HG03460 (cell line): ENCODE results near the gene CPTP.
A peak's percentile ranks its signal among the peaks of the same experiment; 100 is the strongest.

Source experiments
- ATAC-seq: cut with Tn5 transposase; IDR thresholded peaks from one replicate; pipeline ENCODE4 v1.9.1; 2021; ENCODE audit not compliant: unreplicated experiment

CPTP gene

GRCh38 chr1:1324524-1325287, at the start of gene CPTP, which contains the start of gene INTS11:
Gene CPTP, plus strand, starts transcription at chr1:1324802. Its CDS starts 2,109 bp downstream, at chr1:1326911.
Gene INTS11, minus strand, starts transcription at chr1:1324660. Its CDS starts 52 bp downstream, at chr1:1324608.
- ATAC-seq: peak; percentile 70

- no peak for ATAC-seq
Measured at GRCh38 chr1:1274931-1275431, 49.6 kb upstream of the CPTP start.

- ATAC-seq: no peak
Measured at GRCh38 chr1:1275836-1276235, 48.8 kb upstream of the CPTP start.

- no peak for ATAC-seq
Measured at GRCh38 chr1:1278620-1279019, 46.0 kb upstream of the CPTP start.

DNA sequence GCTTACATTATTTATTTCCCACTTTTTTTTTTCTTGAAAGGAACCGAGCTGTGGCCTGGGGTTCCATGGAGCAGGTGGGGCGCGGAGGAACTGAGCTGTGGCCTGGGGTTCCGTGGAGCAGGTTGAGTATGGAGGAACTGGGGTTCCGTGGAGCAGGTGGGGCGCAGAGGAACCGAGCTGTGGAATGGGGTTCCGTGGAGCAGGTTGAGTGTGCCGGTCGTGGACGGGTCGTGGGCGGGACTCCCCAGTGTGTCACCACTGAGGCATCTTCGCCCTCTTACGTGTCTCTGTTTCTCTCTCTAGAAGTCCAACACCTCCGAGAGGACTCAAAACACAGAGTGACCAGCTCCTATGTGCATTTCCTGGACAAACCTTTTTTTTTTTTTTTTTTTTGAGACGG, 45.6 kb upstream of the CPTP start:
- no peak for ATAC-seq

GRCh38 chr1:1280782-1281481, 43.7 kb upstream of the CPTP start:
- no peak for ATAC-seq

DNA sequence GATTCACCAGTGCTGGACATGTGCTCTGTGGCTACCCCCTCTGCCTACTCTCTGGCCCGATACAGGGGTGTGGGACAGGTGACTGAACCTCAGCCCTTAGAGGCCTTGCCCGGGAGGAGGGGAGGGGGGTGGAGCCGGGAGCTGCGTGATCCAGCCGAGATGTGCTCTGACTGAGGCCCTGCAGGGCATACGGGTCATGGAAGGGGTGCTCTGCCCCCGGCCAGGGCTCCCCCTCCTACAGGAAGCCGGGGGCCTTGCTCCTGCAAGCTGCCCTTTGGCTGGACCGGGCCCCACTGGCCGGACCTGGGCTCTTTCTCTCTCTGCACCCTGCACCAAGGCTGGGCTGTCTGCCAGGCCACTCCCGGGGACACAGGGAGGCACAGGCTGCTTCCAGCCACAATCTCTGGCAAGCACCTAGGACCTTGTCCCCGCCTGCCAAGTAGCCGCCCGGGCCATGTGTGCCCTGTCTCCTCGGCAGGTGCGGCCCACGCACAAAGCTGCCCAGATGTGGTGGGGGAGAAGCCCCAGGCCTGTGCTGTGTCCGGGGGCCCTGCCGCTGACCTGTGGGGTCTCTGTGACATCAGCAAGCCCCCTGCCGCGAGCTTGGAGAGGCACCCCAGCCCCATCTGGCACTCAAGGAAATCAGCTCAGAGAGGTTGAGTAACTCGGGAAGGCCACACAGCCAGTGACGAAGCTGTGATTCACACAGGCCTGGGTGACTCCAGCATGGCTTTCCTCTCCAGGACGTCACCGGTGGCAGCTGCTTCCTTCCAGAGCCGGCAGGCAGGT, 42.9 kb upstream of the CPTP start:
- no peak for ATAC-seq

DNA sequence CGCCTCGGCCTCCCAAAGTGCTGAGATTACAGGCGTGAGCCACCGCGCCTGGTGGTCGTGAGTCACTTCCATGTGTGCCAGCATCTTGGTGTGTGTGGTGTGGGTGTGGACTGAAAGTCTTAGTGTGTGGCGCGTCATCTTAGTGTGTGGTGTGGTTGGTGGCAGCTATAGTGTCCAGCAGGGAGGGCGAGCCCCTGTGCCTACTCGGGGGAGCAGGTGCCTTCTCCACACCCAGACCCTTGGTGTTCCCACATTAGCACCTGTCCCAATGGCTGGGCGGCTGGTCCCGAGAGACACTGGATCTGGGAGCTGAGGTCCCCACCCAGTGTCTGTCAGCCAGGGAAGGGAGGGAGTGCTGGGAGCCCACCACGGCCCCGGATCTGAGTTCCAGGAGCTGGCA, 41.6 kb upstream of the CPTP start:
- ATAC-seq: no peak

GRCh38 chr1:1283821-1284220, 40.8 kb upstream of the CPTP start:
- ATAC-seq: no peak

- ATAC-seq: no peak
Measured at GRCh38 chr1:1284221-1285101, 40.1 kb upstream of the CPTP start.

DNA sequence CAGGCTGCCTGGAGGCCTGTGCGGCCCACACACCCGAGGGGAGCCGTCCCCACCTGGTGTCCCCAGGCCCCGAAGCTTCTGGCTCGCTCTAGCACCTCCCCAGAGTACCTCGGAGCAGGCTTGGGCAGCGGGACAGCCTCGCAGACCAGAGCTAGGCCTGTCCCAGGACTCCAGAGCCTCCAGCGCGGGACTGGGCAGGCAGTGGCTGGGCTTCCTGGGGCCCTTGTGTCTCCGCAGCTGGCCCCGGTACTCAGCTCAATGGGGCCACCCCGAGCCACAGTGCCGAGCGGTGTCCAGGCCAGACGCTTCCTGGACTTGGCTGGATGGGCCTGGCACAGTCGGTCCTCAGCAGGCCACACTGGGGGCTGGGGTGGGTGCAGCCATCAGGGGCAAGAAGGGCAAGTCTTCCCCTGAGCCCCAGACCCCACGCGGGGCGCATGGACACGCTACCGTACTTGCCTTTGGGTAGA, 39.5 kb upstream of the CPTP start:
- no peak for ATAC-seq

- no peak for ATAC-seq
Measured at GRCh38 chr1:1285611-1286311, 38.8 kb upstream of the CPTP start.

- no peak for ATAC-seq
Measured at GRCh38 chr1:1286313-1287261, 38.0 kb upstream of the CPTP start.

DNA sequence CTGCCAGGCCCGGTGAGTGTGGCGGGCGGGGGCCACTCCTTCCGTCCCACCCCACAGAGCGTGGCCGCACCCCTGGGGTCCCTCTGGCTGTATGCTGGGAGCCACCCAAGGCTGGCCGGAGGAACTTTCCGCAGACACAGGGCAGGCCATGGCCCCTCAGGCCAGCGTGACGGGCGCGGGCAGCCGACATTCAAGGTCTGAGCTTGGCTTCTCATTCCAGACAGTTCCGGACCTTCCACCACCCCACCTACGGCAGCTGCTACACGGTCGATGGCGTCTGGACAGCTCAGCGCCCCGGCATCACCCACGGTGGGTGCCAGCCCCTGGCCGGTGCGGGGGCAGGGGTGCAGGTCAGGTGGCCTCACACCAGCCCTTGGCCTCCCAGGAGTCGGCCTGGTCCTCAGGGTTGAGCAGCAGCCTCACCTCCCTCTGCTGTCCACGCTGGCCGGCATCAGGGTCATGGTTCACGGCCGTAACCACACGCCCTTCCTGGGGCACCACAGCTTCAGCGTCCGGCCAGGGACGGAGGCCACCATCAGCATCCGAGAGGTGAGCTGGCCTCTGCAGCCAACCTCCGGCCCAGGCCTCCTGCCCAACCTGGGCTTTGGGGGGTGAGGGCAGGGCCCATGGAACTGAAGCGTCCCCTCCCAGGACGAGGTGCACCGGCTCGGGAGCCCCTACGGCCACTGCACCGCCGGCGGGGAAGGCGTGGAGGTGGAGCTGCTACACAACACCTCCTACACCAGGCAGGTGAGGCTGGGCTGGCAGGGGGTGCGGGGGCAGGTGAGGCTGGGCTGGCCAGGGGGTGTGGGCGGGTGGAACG, 37.1 kb upstream of the CPTP start:
- no peak for ATAC-seq

- ATAC-seq: no peak
Measured at GRCh38 chr1:1290238-1290731, 34.3 kb upstream of the CPTP start.

DNA sequence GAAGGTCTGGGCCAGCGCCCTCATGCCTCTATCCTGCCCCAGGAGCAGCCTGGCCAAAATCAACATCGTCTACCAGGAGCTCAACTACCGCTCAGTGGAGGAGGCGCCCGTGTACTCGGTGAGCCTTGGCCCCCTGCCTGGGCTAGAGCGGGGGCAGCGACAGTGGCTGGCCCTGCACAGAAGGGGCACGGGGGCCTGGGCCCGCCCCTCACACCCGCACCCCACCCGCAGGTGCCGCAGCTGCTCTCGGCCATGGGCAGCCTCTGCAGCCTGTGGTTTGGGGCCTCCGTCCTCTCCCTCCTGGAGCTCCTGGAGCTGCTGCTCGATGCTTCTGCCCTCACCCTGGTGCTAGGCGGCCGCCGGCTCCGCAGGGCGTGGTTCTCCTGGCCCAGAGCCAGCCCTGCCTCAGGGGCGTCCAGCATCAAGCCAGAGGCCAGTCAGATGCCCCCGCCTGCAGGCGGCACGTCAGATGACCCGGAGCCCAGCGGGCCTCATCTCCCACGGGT, 33.5 kb upstream of the CPTP start:
- no peak for ATAC-seq
